NCI-H2196 treated with DMSO at 0.1 percent for 48 hours (cell line): ENCODE measurements around the gene CHCHD3.
A peak's percentile ranks its signal among the peaks of the same experiment; 100 is the strongest.

Source experiments
- DNase-seq: peaks from one replicate; lab custom pipeline; 2025; ENCODE audit not compliant: unreplicated experiment; lab: John Stamatoyannopoulos, UW

CHCHD3 gene

DNA sequence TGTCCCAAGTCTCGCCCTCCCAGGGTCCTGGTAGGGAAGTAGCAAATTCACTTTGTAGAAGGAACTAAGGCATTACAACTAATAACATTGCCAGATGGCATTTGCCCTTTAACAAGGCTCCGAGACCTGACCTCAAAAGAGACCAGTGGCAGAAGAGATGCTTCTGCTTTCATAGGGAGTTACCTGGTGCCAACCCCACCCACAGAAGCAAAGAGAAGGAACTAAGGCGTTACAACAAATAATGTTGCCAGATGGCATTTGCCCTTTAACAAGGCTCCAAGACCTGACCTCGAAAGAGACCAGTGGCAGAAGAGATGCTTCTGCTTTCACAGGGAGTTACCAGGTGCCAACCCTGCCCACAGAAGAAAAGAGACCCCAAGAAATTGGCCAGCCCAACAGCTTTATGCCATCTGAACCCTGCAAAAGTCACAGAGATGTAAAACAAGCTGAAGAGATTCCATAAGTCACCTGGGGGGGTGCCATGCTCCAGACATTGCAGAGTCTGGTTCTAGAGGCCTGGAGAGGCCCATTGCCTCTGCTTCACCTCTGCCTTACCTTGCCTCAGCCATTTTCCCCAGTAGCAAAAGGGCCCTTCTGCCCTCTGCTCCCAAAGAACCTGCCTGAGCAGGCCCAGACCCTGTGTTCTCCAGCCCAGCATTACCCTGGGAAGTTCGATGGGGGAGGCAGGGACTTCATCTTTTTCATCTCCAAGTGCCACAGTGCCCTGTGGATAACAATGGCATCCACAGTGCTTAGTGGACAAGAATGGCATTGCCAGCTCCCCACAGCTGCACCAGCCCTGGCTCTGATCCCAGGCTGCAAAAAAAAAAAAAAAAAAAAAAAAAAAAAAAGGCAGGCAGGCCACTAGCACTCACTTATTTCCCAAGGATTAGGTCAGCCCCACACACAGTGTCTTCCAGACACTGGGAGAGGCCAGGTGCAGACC is 326.1 kb downstream of the CHCHD3 start:
- peak; percentile 17 for DNase-seq

DNA sequence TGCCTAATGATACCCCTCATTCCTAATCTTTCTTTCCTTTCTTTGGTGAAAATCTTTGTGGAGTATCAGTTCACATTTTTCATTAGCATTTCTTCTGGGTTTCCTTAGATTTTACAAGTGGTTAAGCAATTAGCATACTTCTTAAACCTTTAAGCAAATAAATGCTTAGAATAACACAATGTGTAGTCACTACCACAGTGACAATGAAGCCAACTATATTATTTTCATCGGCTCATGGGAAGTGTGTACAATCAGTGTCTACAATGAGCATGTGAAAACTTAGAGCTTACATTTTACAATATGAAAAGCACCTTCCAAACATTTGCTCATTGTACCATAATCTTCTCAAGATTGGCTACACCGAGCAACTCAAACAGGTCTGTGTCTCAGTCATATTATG is 329.5 kb downstream of the CHCHD3 start:
- no peak for DNase-seq

DNA sequence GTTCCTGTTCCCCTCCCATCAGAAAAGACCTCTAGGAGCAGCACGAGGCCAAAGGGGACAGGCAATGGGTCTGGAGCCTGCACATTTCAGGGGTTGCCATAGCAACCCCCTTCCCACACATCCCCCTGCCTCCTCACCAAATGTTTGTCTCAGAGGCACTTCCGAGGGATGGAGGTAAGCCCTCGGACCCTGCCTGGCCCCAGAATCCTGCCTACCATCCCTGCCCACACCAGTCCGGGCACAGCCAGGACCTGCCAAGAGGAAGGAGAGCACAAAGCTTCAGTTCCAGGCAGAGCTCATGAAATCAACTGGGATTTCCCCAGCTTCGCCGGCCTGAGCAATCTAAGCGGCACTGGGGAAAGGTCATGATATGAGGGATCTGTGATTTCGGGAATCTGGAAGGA is 330.6 kb downstream of the CHCHD3 start:
- no peak for DNase-seq

DNA sequence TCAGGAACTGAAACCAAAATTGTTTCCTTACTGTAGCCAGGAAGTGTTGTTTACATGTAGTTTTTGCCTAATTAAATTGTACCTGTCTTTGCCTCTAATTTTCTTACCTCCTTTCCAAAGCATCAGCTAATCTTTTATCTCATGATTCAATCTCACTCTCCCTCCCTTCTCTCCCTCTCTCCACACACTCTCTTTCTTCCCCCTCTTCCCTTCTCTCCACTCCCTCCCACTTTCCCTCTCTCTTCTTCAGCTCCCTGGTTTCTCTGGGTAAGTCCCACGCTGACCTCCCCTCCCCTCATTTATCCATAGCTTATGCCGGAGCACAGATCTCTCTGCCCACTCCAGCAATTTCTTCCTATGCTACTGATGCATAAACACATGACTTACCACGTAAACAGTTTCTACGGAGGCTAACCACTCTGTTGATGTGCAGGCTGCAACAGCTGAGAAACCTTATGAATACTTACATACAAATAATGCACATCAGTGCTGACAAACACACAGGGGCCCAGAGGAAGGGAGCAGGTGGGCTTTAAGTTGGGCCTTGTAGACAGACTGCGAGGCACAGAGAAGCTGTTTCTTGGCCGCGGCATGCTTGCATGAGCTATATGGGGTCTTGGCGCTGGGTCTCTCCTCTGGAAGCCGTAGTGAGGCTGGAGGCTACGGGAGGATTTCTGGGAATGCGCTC is 331.2 kb downstream of the CHCHD3 start:
- no peak for DNase-seq

DNA sequence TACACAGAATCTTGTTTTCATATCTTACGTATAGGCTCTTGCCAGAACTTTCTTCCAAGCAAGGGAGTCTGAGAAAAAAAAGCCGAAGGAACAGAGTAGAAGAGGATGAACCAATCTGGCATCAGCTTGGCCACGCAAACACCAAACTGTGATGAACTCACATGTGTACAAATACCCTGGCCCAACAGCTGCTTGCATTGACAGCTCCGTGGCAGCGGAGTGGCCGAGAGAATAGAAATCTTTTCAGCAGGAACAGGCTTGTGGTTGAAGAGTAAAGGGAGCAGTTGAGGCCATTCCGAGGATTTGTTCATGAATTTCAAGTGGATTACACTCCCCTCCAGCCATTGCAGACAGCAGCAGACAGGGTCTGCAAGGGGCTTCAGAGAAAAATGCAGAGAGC is 331.8 kb downstream of the CHCHD3 start:
- no peak for DNase-seq

DNA sequence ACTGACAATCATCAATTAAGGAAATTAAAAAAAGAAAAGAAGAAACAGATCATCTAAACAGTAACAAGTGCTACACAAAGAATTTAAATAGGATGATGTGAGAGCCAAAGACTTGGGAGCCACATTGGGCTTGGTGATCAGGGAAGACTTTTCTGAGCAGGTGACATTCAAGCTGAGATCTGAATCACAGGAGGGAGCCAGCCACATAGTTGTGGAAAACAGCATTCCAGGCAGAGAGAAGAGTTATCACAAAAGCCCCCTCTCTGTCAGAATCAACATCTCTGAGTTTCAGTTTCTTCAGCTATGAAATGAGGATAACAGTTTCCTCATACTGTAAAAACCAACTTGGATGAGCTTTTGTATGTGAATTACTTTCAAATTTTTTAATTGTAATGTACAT is 336.4 kb downstream of the CHCHD3 start:
- no peak for DNase-seq

DNA sequence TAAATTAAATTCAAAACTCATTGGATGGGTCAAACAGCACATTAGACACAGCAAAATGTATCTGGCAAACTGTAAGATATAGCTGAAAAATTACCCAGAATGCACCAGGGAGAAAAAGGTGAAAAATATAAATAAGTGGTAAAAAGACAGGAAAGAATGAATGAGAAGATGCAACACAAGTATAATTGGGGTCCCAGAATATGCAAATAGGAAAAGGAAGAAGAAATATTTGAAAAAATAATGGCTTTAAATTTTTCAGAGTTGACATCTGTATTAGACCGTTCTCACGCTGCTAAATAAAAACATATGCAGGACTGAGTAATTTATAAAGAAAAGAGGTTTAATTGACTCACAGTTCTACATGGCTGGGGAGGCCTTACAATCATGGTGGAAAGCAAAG is 337.9 kb downstream of the CHCHD3 start:
- no peak for DNase-seq

DNA sequence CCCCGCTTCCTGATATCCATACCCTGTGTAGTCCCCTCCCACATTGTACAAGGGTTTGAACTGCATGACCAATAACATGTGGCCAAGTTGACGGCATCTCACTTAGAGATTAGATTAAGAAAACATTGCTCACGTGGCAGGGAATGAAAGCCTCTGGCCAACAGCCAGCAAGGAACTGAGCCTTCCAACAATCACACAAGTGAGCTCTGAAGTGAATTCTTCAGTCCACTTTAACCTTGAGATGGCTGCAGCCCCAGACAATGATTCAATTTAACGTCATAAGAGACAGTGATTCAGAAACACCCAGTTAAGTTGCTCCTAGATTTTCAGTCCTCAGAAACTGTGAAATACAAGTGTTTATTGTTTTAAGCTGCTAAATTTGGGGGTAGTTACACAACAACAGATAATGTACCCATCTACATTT is 339.7 kb downstream of the CHCHD3 start:
- DNase-seq = no peak

DNA sequence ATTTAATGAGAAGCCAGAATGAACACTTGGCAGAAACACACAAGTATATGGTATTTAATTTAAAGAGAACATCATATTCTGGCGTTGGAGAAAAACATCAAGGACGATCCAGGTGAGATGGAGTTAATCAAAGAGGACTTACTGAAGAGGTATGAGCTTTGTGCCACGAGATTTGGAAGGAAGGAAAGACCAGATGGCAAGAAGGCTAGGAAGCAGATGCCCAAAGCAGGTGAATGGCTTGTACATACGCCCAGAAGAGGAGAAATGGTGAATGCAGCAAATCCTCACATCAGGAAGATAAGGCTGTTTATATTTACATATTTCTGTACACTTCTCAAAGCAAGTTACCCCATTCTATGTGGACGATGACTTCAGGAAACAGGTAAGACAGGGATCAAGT is 341.7 kb downstream of the CHCHD3 start:
- DNase-seq = no peak

DNA sequence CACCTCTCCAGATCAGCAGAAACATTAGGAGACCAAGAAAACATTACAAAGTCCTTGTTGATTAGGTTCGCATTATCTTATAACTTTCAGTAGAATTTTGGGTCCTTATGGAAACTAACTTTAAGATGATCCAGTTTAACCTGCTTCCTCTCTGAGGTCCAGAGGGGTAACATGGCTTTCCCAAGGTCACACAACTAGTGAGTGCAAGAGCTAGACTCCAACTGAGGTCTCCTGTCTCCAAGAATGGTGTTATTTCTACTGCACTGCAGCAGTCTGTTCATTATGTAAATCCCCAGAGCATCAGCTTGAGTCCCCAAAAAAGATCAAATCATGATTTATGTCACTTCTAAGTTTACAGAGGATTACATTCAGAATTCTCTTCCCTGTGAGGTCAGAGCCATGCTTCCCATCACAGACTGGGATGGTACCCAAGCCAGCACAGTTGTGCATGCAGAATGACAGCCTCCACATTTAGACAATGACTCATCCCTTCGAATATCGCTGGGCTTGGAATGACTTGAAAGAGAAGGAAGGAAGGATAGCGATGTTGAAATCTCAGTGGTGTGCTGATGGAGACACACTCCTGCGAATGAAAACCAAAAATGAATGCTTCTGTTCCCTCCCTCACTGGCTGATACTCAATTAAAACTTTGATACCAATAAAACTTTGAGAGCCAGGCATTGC is 342.5 kb downstream of the CHCHD3 start:
- no peak for DNase-seq

DNA sequence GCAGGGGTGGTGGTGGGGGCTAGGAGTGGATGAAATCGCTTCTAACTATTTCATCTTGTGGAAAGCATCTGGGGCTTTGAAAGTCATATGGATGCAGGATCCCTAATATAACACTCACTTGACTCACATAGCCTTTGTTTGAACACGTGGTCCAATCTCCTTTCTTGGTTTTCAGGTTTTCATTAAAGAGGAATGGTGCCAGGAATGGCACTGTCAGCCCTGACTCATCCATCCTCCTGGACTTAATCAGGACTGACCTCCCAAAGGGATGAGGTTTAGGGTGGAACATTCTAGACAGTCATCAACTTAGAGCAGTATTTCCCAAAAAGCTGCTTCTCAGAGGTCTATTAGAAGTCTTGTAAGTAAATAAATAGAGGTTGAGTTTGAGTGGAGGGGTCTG is 343.6 kb downstream of the CHCHD3 start:
- no peak for DNase-seq

DNA sequence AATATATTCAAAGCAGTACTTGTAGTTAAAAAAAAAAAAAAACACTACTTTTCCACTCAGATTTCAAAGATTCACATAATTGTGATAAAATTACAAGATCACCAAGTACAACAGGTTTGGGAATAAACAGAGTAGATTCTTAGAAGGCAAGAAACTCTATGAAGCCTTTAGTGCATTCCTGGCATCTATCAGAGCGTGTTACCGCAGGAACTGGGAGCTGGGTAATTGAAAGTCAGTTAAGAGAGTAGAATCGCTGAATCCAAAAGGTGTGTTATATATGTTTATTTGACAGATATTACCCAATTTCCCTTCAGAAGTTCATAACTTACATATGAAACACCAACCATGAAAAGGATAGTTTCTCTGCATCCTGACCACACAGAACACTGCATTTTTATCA is 346.4 kb downstream of the CHCHD3 start:
- DNase-seq = no peak
